Stimulated activated naive B cell treated with anti-CD40 and anti-IgM and Interleukin-4, amounts not matched to agents 10 μg/mL and 1 μg/mL and 100 μg/mL, for 72 hours (primary cell): ENCODE measurements around the gene PTPRZ1.
A peak's percentile ranks its signal among the peaks of the same experiment; 100 is the strongest.

Source experiments
- ATAC-seq, 2 donors: fragments of 150-1000 bp; cut with Tn5 transposase; replicated peaks; 2 replicates each; pipeline ENCODE4 v1.10.0; 2021; ENCODE audit warnings: moderate library complexity in 1 of 2
- DNase-seq: peaks from one replicate; pipeline ENCODE4 v3.0.0; 2021
- H3K27ac Mint-ChIP-seq: one replicate; pipeline ENCODE4 v1.8.0; 2022; ENCODE audit warnings: mild to moderate bottlenecking, mixed read lengths
- H3K27me3 Mint-ChIP-seq, 2 donors: one replicate each; pipeline ENCODE4 v1.8.0; 2022; ENCODE audit warnings: mixed read lengths in 2 of 2
- H3K36me3 Mint-ChIP-seq, 2 donors: one replicate each; pipeline ENCODE4 v1.8.0; 2022; ENCODE audit warnings: mixed read lengths in 2 of 2, mild to moderate bottlenecking in 1 of 2
- H3K4me1 Mint-ChIP-seq, 2 donors: one replicate each; pipeline ENCODE4 v1.8.0; 2022; ENCODE audit warnings: mixed read lengths in 2 of 2, mild to moderate bottlenecking in 1 of 2
- H3K4me3 Mint-ChIP-seq, 2 donors: one replicate each; pipeline ENCODE4 v1.8.0; 2022; ENCODE audit warnings: mild to moderate bottlenecking in 2 of 2, mixed read lengths in 2 of 2, moderate library complexity in 1 of 2
- H3K9me3 Mint-ChIP-seq, 2 donors: one replicate each; pipeline ENCODE4 v1.8.0; 2022; ENCODE audit warnings: mixed read lengths in 2 of 2, mild to moderate bottlenecking in 1 of 2

The PTPRZ1 gene

GRCh38 chr7:121872831-121873288, at the start of gene PTPRZ1:
Gene PTPRZ1 (plus strand): TSS chr7:121873161. CDS start chr7:121873500, 339 bp downstream.
- Mint-ChIP-seq H3K27ac (no peak within 1 kb of the TSS), H3K36me3 (no peaks in the 10 kb centered on the region), H3K4me1 (peaks cover 4 to 9% of the 10 kb centered on the region in 2 donors), H3K4me3 (peak within 1 kb of the TSS; percentile 69 to 75), H3K9me3 (no peaks in the 10 kb centered on the region), H3K27me3 (peaks cover 38 to 63% of the 10 kb centered on the region in 2 donors)
- ATAC-seq: peak; percentile 23 to 41
- no peak for DNase-seq

- Mint-ChIP-seq H3K36me3 (no peaks in the 10 kb centered on the region), H3K4me3 (no peak overlapping the region), H3K9me3 (peaks cover 0 to 1% of the 10 kb centered on the region in 2 donors), H3K27me3 (no peaks in the 10 kb centered on the region), H3K27ac (no peak overlapping the region), H3K4me1 (no peaks in the 10 kb centered on the region)
- DNase-seq: no peak
- ATAC-seq: no peak
Measured at GRCh38 chr7:121824276-121824675, 48.7 kb upstream of the PTPRZ1 start.

- H3K9me3 Mint-ChIP-seq: no peaks in the 10 kb centered on the region
- H3K36me3 Mint-ChIP-seq: no peaks in the 10 kb centered on the region
- ATAC-seq (no peak), DNase-seq (no peak)
- H3K4me1 Mint-ChIP-seq: no peaks in the 10 kb centered on the region
- no peak overlapping the region for H3K27ac Mint-ChIP-seq
- H3K27me3 Mint-ChIP-seq: no peaks in the 10 kb centered on the region
- no peak overlapping the region for H3K4me3 Mint-ChIP-seq
Measured at GRCh38 chr7:121831351-121831750, 41.6 kb upstream of the PTPRZ1 start.

- Mint-ChIP-seq H3K36me3 (no peaks in the 10 kb centered on the region), H3K27ac (no peak overlapping the region), H3K4me3 (no peak overlapping the region), H3K4me1 (no peaks in the 10 kb centered on the region), H3K27me3 (no peaks in the 10 kb centered on the region), H3K9me3 (no peaks in the 10 kb centered on the region)
- no peak for DNase-seq
- no peak for ATAC-seq
Measured at GRCh38 chr7:121831801-121832200, 41.2 kb upstream of the PTPRZ1 start.

GRCh38 chr7:121832347-121832746, 40.6 kb upstream of the PTPRZ1 start:
- ATAC-seq (no peak), DNase-seq (no peak)
- Mint-ChIP-seq H3K4me3 (no peak overlapping the region), H3K27me3 (no peaks in the 10 kb centered on the region), H3K36me3 (no peaks in the 10 kb centered on the region), H3K27ac (no peak overlapping the region), H3K4me1 (no peaks in the 10 kb centered on the region), H3K9me3 (no peaks in the 10 kb centered on the region)

- Mint-ChIP-seq H3K36me3 (no peaks in the 10 kb centered on the region), H3K27ac (no peak overlapping the region), H3K4me1 (no peaks in the 10 kb centered on the region), H3K9me3 (no peaks in the 10 kb centered on the region), H3K27me3 (no peaks in the 10 kb centered on the region), H3K4me3 (no peak overlapping the region)
- no peak for ATAC-seq
- no peak for DNase-seq
Measured at GRCh38 chr7:121833991-121834390, 39.0 kb upstream of the PTPRZ1 start.

- no peaks in the 10 kb centered on the region for H3K27me3 Mint-ChIP-seq
- peaks cover 3 to 6% of the 10 kb centered on the region in 2 donors for H3K9me3 Mint-ChIP-seq
- no peak overlapping the region for H3K4me3 Mint-ChIP-seq
- no peaks in the 10 kb centered on the region for H3K4me1 Mint-ChIP-seq
- H3K27ac Mint-ChIP-seq: no peak overlapping the region
- H3K36me3 Mint-ChIP-seq: no peaks in the 10 kb centered on the region
- no peak for DNase-seq
- no peak for ATAC-seq
Measured at GRCh38 chr7:121837462-121837861, 35.5 kb upstream of the PTPRZ1 start.

- H3K9me3 Mint-ChIP-seq: peaks cover 0 to 4% of the 10 kb centered on the region in 2 donors
- no peaks in the 10 kb centered on the region for H3K4me1 Mint-ChIP-seq
- no peak overlapping the region for H3K4me3 Mint-ChIP-seq
- H3K27me3 Mint-ChIP-seq: no peaks in the 10 kb centered on the region
- ATAC-seq: no peak
- H3K27ac Mint-ChIP-seq: no peak overlapping the region
- no peak for DNase-seq
- no peaks in the 10 kb centered on the region for H3K36me3 Mint-ChIP-seq
Measured at GRCh38 chr7:121847041-121847440, 25.9 kb upstream of the PTPRZ1 start.

GRCh38 chr7:121853307-121853706, 19.7 kb upstream of the PTPRZ1 start:
- DNase-seq (no peak), ATAC-seq (no peak)
- Mint-ChIP-seq H3K9me3 (peaks cover 0 to 4% of the 10 kb centered on the region in 2 donors), H3K4me1 (no peaks in the 10 kb centered on the region), H3K27ac (no peak overlapping the region), H3K36me3 (no peaks in the 10 kb centered on the region), H3K27me3 (no peaks in the 10 kb centered on the region), H3K4me3 (no peak overlapping the region)

GRCh38 chr7:121860953-121861352, 12.0 kb upstream of the PTPRZ1 start:
- Mint-ChIP-seq H3K4me1 (no peaks in the 10 kb centered on the region), H3K4me3 (no peak overlapping the region), H3K27ac (no peak overlapping the region), H3K36me3 (no peaks in the 10 kb centered on the region), H3K27me3 (peaks cover 0 to 4% of the 10 kb centered on the region in 2 donors), H3K9me3 (peaks cover 0 to 2% of the 10 kb centered on the region in 2 donors)
- ATAC-seq (no peak), DNase-seq (no peak)

GRCh38 chr7:121862591-121862990, 10.4 kb upstream of the PTPRZ1 start:
- no peaks in the 10 kb centered on the region for H3K36me3 Mint-ChIP-seq
- H3K4me1 Mint-ChIP-seq: no peaks in the 10 kb centered on the region
- DNase-seq (no peak), ATAC-seq (no peak)
- H3K4me3 Mint-ChIP-seq: no peak overlapping the region
- peaks cover 0 to 4% of the 10 kb centered on the region in 2 donors for H3K27me3 Mint-ChIP-seq
- H3K9me3 Mint-ChIP-seq: peaks cover 0 to 2% of the 10 kb centered on the region in 2 donors
- no peak overlapping the region for H3K27ac Mint-ChIP-seq

GRCh38 chr7:121871188-121871587, 1.8 kb upstream of the PTPRZ1 start:
- H3K9me3 Mint-ChIP-seq: no peaks in the 10 kb centered on the region
- ATAC-seq (no peak), DNase-seq (no peak)
- no peak overlapping the region for H3K27ac Mint-ChIP-seq
- peaks cover 38 to 53% of the 10 kb centered on the region in 2 donors for H3K27me3 Mint-ChIP-seq
- peaks cover 4 to 9% of the 10 kb centered on the region in 2 donors for H3K4me1 Mint-ChIP-seq
- no peak overlapping the region for H3K4me3 Mint-ChIP-seq
- no peaks in the 10 kb centered on the region for H3K36me3 Mint-ChIP-seq

GRCh38 chr7:121873289-121874194, 581 bp downstream of the PTPRZ1 start:
- H3K4me1 Mint-ChIP-seq: peaks cover 4 to 9% of the 10 kb centered on the region in 2 donors
- no peak for DNase-seq
- peak overlapping the region; percentile 69 to 75 for H3K4me3 Mint-ChIP-seq
- H3K9me3 Mint-ChIP-seq: no peaks in the 10 kb centered on the region
- H3K27ac Mint-ChIP-seq: no peak overlapping the region
- no peaks in the 10 kb centered on the region for H3K36me3 Mint-ChIP-seq
- no peak for ATAC-seq
- peaks cover 38 to 63% of the 10 kb centered on the region in 2 donors for H3K27me3 Mint-ChIP-seq

GRCh38 chr7:121874298-121874697, 1.3 kb downstream of the PTPRZ1 start:
- ATAC-seq (no peak), DNase-seq (no peak)
- Mint-ChIP-seq H3K36me3 (no peaks in the 10 kb centered on the region), H3K9me3 (no peaks in the 10 kb centered on the region), H3K27ac (no peak overlapping the region), H3K4me3 (no peak overlapping the region), H3K4me1 (peaks cover 4 to 9% of the 10 kb centered on the region in 2 donors), H3K27me3 (peaks cover 38 to 69% of the 10 kb centered on the region in 2 donors)

GRCh38 chr7:121875203-121875602, 2.2 kb downstream of the PTPRZ1 start:
- H3K27me3 Mint-ChIP-seq: peaks cover 38 to 78% of the 10 kb centered on the region in 2 donors

More at GRCh38 chr7:121875203-121875602, 2.2 kb downstream of the PTPRZ1 start:
- peaks cover 4 to 9% of the 10 kb centered on the region in 2 donors for H3K4me1 Mint-ChIP-seq
- H3K4me3 Mint-ChIP-seq: no peak overlapping the region
- H3K27ac Mint-ChIP-seq: no peak overlapping the region
- H3K9me3 Mint-ChIP-seq: no peaks in the 10 kb centered on the region
- no peaks in the 10 kb centered on the region for H3K36me3 Mint-ChIP-seq
- no peak for DNase-seq
- no peak for ATAC-seq
